8988T (cell line): ENCODE results near the gene BPGM.

Experiments used
- DNase-seq: peaks from one replicate; pipeline ENCODE4 v3.0.0; 2011

BPGM gene

GRCh38 chr7:134699021-134699818, 52.6 kb downstream of the BPGM start:
- DNase-seq, result no peak

- no peak for DNase-seq
These were observed 53.2 kb downstream of the BPGM start for GRCh38 chr7:134699899-134700298.

GRCh38 chr7:134701272-134701671, 54.6 kb downstream of the BPGM start:
- no peak for DNase-seq

- no peak for DNase-seq
These were observed 56.0 kb downstream of the BPGM start for GRCh38 chr7:134702366-134703240.

GRCh38 chr7:134703241-134703594, 56.6 kb downstream of the BPGM start:
- no peak for DNase-seq

GRCh38 chr7:134703782-134704181, 57.1 kb downstream of the BPGM start:
- DNase-seq, result no peak

- no peak for DNase-seq
These were observed 58.2 kb downstream of the BPGM start for GRCh38 chr7:134704827-134705226.

- DNase-seq, result no peak
These were observed 59.1 kb downstream of the BPGM start for GRCh38 chr7:134705716-134706115.

- DNase-seq, result no peak
These were observed 59.8 kb downstream of the BPGM start for GRCh38 chr7:134706468-134706867.

GRCh38 chr7:134707663-134708378, 61.2 kb downstream of the BPGM start:
- no peak for DNase-seq

- DNase-seq, result no peak
These were observed 62.0 kb downstream of the BPGM start for GRCh38 chr7:134708692-134709091.

GRCh38 chr7:134709197-134709596, 62.5 kb downstream of the BPGM start:
- no peak for DNase-seq

- DNase-seq, result no peak
These were observed 63.8 kb downstream of the BPGM start for GRCh38 chr7:134710511-134710853.

- DNase-seq, result no peak
These were observed 64.4 kb downstream of the BPGM start for GRCh38 chr7:134710854-134711624.

- DNase-seq, result no peak
These were observed 65.5 kb downstream of the BPGM start for GRCh38 chr7:134712196-134712595.

GRCh38 chr7:134714470-134715205, 68.0 kb downstream of the BPGM start:
- DNase-seq, result no peak

- no peak for DNase-seq
These were observed 71.7 kb downstream of the BPGM start for GRCh38 chr7:134718211-134718875.

GRCh38 chr7:134720091-134720935, 73.7 kb downstream of the BPGM start:
- no peak for DNase-seq

- DNase-seq, result no peak
These were observed 74.5 kb downstream of the BPGM start for GRCh38 chr7:134721171-134721570.

GRCh38 chr7:134722786-134723322, 76.2 kb downstream of the BPGM start:
- DNase-seq, result no peak
